Central memory CD8-positive, alpha-beta T cell (primary cell): ENCODE measurements around the gene SRRM2.

ENCODE experiments used
- ATAC-seq: fragments of 150-1000 bp; cut with Tn5 transposase; replicated peaks from 2 replicates; pipeline ENCODE4 v1.10.0; 2022; ENCODE audit warnings: mild to moderate bottlenecking, moderate FRiP score, moderate number of reproducible peaks; ENCODE audit not compliant: poor library complexity, severe bottlenecking; ENCODE audit errors: extremely low read depth
- DNase-seq, 2 donors: peaks; one replicate each; pipeline ENCODE4 v3.0.0; 2021; ENCODE audit warnings: low spot score in 2 of 2
- H3K27ac Mint-ChIP-seq: one replicate; pipeline ENCODE4 v1.8.0; 2022; ENCODE audit warnings: low read depth, mild to moderate bottlenecking, moderate library complexity, mixed read lengths
- H3K27me3 Mint-ChIP-seq: one replicate; pipeline ENCODE4 v1.8.0; 2022; ENCODE audit warnings: mixed read lengths
- H3K36me3 Mint-ChIP-seq: one replicate; pipeline ENCODE4 v1.8.0; 2022; ENCODE audit warnings: mild to moderate bottlenecking, moderate library complexity, mixed read lengths; ENCODE audit not compliant: insufficient read depth
- H3K4me1 Mint-ChIP-seq: one replicate; pipeline ENCODE4 v1.8.0; 2022; ENCODE audit warnings: mixed read lengths
- H3K4me3 Mint-ChIP-seq: one replicate; pipeline ENCODE4 v1.8.0; 2022; ENCODE audit warnings: mild to moderate bottlenecking, moderate library complexity, mixed read lengths
- H3K9me3 Mint-ChIP-seq: one replicate; pipeline ENCODE4 v1.8.0; 2022; ENCODE audit warnings: mixed read lengths

Gene SRRM2

GRCh38 chr16:2814551-2815298 is 62.3 kb downstream of the SRRM2 start:
- DNase-seq: no peak
- no peak overlapping the region for H3K27ac Mint-ChIP-seq
- H3K36me3 Mint-ChIP-seq: no peaks in the 10 kb centered on the region
- ATAC-seq: no peak
- H3K4me1 Mint-ChIP-seq: no peaks in the 10 kb centered on the region
- no peaks in the 10 kb centered on the region for H3K9me3 Mint-ChIP-seq
- peaks cover 22% of the 10 kb centered on the region for H3K27me3 Mint-ChIP-seq
- no peak overlapping the region for H3K4me3 Mint-ChIP-seq

GRCh38 chr16:2815299-2815771 is 62.9 kb downstream of the SRRM2 start:
- H3K27ac Mint-ChIP-seq: no peak overlapping the region
- H3K9me3 Mint-ChIP-seq: no peaks in the 10 kb centered on the region

GRCh38 chr16:2816751-2817339 is 64.4 kb downstream of the SRRM2 start, which contains the start of gene PRSS21:
PRSS21 (plus strand) TSS chr16:2817237; CDS start chr16:2817269, 32 bp downstream.
- H3K27me3 Mint-ChIP-seq: peaks cover under 1% of the 10 kb centered on the region
- DNase-seq (peak in 1 of 2 donors; percentile 31), ATAC-seq (peak; percentile 62)
- no peaks in the 10 kb centered on the region for H3K4me1 Mint-ChIP-seq
- peak within 1 kb of the TSS; percentile 61 for H3K4me3 Mint-ChIP-seq
- H3K27ac Mint-ChIP-seq: peak within 1 kb of the TSS; percentile 65
- H3K9me3 Mint-ChIP-seq: no peaks in the 10 kb centered on the region
- H3K36me3 Mint-ChIP-seq: no peaks in the 10 kb centered on the region

More at GRCh38 chr16:2815299-2815771, 62.9 kb downstream of the SRRM2 start:
- ATAC-seq (no peak), DNase-seq (no peak)
- peaks cover 16% of the 10 kb centered on the region for H3K27me3 Mint-ChIP-seq
- H3K4me1 Mint-ChIP-seq: no peaks in the 10 kb centered on the region
- no peak overlapping the region for H3K4me3 Mint-ChIP-seq
- no peaks in the 10 kb centered on the region for H3K36me3 Mint-ChIP-seq

GRCh38 chr16:2817340-2818271 is 65.2 kb downstream of the SRRM2 start:
- H3K4me3 Mint-ChIP-seq: peak overlapping the region; percentile 61
- peak overlapping the region; percentile 61 for H3K27ac Mint-ChIP-seq
- H3K27me3 Mint-ChIP-seq: no peaks in the 10 kb centered on the region
- no peaks in the 10 kb centered on the region for H3K9me3 Mint-ChIP-seq
- no peaks in the 10 kb centered on the region for H3K36me3 Mint-ChIP-seq
- peak; percentile 38 for ATAC-seq
- H3K4me1 Mint-ChIP-seq: no peaks in the 10 kb centered on the region
- DNase-seq: no peak

GRCh38 chr16:2818272-2818876 is 65.9 kb downstream of the SRRM2 start:
- H3K36me3 Mint-ChIP-seq: no peaks in the 10 kb centered on the region
- H3K27ac Mint-ChIP-seq: no peak overlapping the region
- no peaks in the 10 kb centered on the region for H3K27me3 Mint-ChIP-seq
- H3K9me3 Mint-ChIP-seq: no peaks in the 10 kb centered on the region
- DNase-seq: no peak
- ATAC-seq: no peak
- no peaks in the 10 kb centered on the region for H3K4me1 Mint-ChIP-seq
- H3K4me3 Mint-ChIP-seq: peak overlapping the region; percentile 48

GRCh38 chr16:2819179-2819938 is 66.9 kb downstream of the SRRM2 start:
- H3K27me3 Mint-ChIP-seq: no peaks in the 10 kb centered on the region
- DNase-seq: no peak
- H3K4me3 Mint-ChIP-seq: peak overlapping the region; percentile 4
- H3K27ac Mint-ChIP-seq: peak overlapping the region; percentile 87
- no peak for ATAC-seq
- H3K9me3 Mint-ChIP-seq: no peaks in the 10 kb centered on the region
- H3K4me1 Mint-ChIP-seq: no peaks in the 10 kb centered on the region
- H3K36me3 Mint-ChIP-seq: no peaks in the 10 kb centered on the region

GRCh38 chr16:2819939-2820835 is 67.7 kb downstream of the SRRM2 start:
- Mint-ChIP-seq H3K4me3 (no peak overlapping the region), H3K27me3 (no peaks in the 10 kb centered on the region), H3K36me3 (no peaks in the 10 kb centered on the region), H3K4me1 (no peaks in the 10 kb centered on the region), H3K9me3 (no peaks in the 10 kb centered on the region), H3K27ac (peak overlapping the region; percentile 87)
- ATAC-seq (no peak), DNase-seq (no peak)
